Endothelial cell of umbilical vein (primary cell): ENCODE data around the gene ZNF799. TPM values are rescaled to one million over a fixed set of nuclear protein-coding genes. Genes with fewer than 3 reads are reported as not detected.

Source experiments
- BruUV-seq: library from RNA; stranded (reverse); fragments of 400-500 nt; replicated peaks from 2 replicates; lab custom pipeline; 2021; lab: Mats Ljungman, UMichigan
- CTCF ChIA-PET: fragments of 300-600, 350-600 bp; sonication (Branson Sonifier 250); formaldehyde crosslinking; loops from one replicate; lab custom pipeline; 2021; ENCODE audit warnings: antibody characterized with exemption, inconsistent platforms; lab: Charles Lee
- POLR2A ChIA-PET: fragments of 300-600, 350-600 bp; sonication (Branson Sonifier 250); formaldehyde crosslinking; loops from one replicate; lab custom pipeline; 2021; ENCODE audit warnings: antibody characterized with exemption, inconsistent platforms; lab: Charles Lee
- DNase-seq: peaks from one replicate; pipeline ENCODE4 v3.0.0-alpha.2; 2011; ENCODE audit warnings: low read depth, low spot score
- FAIRE-seq: peaks from 2 replicates; lab custom pipeline; 2011; peaks lifted over from hg19 to GRCh38; lab: Jason Lieb, UNC
- H2AFZ ChIP-seq: 2 replicates; pipeline ENCODE4 v1.6.0; 2012; ENCODE audit warnings: low read depth, low read length, control low read depth, inconsistent platforms
- H3K27ac ChIP-seq: 2 replicates; pipeline ENCODE4 v1.5.1; 2011; ENCODE audit warnings: low read depth, mild to moderate bottlenecking, control low read depth, low read length, moderate library complexity; ENCODE audit not compliant: insufficient read depth
- H3K27me3 ChIP-seq, 2 experiments: 2 replicates each; pipeline versions ENCODE4 v1.6.0 to v1.6.1; 2011; ENCODE audit warnings: low read length in 2 of 2, mixed read lengths in 1 of 2; ENCODE audit not compliant: control insufficient read depth in 2 of 2, insufficient read depth in 2 of 2
- H3K36me3 ChIP-seq, 2 experiments: 2 replicates in 1 of 2; 3 replicates in 1 of 2; pipeline ENCODE4 v1.5.1; 2011; ENCODE audit warnings: low read length in 2 of 2, mild to moderate bottlenecking in 1 of 2, moderate library complexity in 1 of 2; ENCODE audit not compliant: control insufficient read depth in 2 of 2, insufficient read depth in 2 of 2; ENCODE audit errors: extremely low read depth in 1 of 2
- H3K4me1 ChIP-seq: 3 replicates; pipeline ENCODE4 v1.5.1; 2011; ENCODE audit warnings: mild to moderate bottlenecking, low read length; ENCODE audit not compliant: control insufficient read depth, insufficient read depth; ENCODE audit errors: extremely low read depth
- H3K4me2 ChIP-seq: 2 replicates; pipeline ENCODE4 v1.6.1; 2011; ENCODE audit warnings: low read length, control low read depth, mixed read lengths; ENCODE audit not compliant: insufficient read depth
- H3K4me3 ChIP-seq, 3 experiments: fragments of 200-600 bp in 1 of 3; sonication (generic), shearing (Covaris generic) in 1 of 3; replicated peaks in 1 of 3; 2 replicates each; pipeline ENCODE4 v1.5.1; 2011 to 2016; ENCODE audit warnings: control low read depth in 3 of 3, low read length in 3 of 3, mild to moderate bottlenecking in 2 of 3, inconsistent platforms in 1 of 3, low read depth in 1 of 3, moderate library complexity in 1 of 3; ENCODE audit not compliant: insufficient read depth in 1 of 3
- H3K79me2 ChIP-seq: 2 replicates; pipeline ENCODE4 v1.6.0; 2012; ENCODE audit warnings: low read length, inconsistent platforms; ENCODE audit not compliant: control insufficient read depth, insufficient read depth
- H3K9ac ChIP-seq: replicated peaks from 2 replicates; pipeline ENCODE3; 2011; ENCODE audit warnings: low read length, control low read depth; ENCODE audit not compliant: insufficient read depth; ENCODE audit errors: extremely low read depth
- H3K9me1 ChIP-seq: replicated peaks from 3 replicates; pipeline ENCODE4 v1.6.0; 2011; ENCODE audit warnings: mild to moderate bottlenecking, low read length; ENCODE audit not compliant: control insufficient read depth, insufficient read depth; ENCODE audit errors: extremely low read depth
- H3K9me3 ChIP-seq: replicated peaks from 2 replicates; pipeline ENCODE4 v1.5.1; 2012; ENCODE audit warnings: low read length, inconsistent platforms; ENCODE audit not compliant: control insufficient read depth, insufficient read depth
- H4K20me1 ChIP-seq: replicated peaks from 2 replicates; pipeline ENCODE3; 2011; ENCODE audit warnings: mild to moderate bottlenecking, low read length; ENCODE audit not compliant: control insufficient read depth, insufficient read depth; ENCODE audit errors: extremely low read depth
- CTCF ChIP-seq, 2 donors: IDR thresholded peaks; 1 replicate in 1 of 2; 2 replicates in 1 of 2; pipeline ENCODE4 v1.5.1; 2011; ENCODE audit warnings: low read length in 2 of 2, mild to moderate bottlenecking in 2 of 2, moderate library complexity in 2 of 2, control low read depth in 1 of 2, inconsistent platforms in 1 of 2, low read depth in 1 of 2; ENCODE audit not compliant: insufficient read depth in 1 of 2; ENCODE audit errors: extremely low read depth in 1 of 2
- EZH2 ChIP-seq: IDR thresholded peaks from 2 replicates; pipeline ENCODE4 v1.6.1; 2012; ENCODE audit warnings: borderline replicate concordance, low read depth, mild to moderate bottlenecking, moderate library complexity, low read length, inconsistent platforms; ENCODE audit not compliant: severe bottlenecking
- FOS ChIP-seq: IDR thresholded peaks from 2 replicates; pipeline ENCODE4 v1.6.1; 2011; ENCODE audit warnings: mild to moderate bottlenecking, low read length, moderate library complexity, borderline replicate concordance; ENCODE audit not compliant: insufficient read depth
- GATA2 ChIP-seq: IDR thresholded peaks from 2 replicates; pipeline ENCODE4 v1.7.0; 2011; ENCODE audit warnings: low read depth, mild to moderate bottlenecking, moderate library complexity, mixed read lengths, low read length; ENCODE audit not compliant: insufficient read length, insufficient read depth
- JUN ChIP-seq: IDR thresholded peaks from 2 replicates; pipeline ENCODE4 v1.6.1; 2011; ENCODE audit warnings: borderline replicate concordance, low read depth; ENCODE audit not compliant: insufficient read length, insufficient read depth
- MAX ChIP-seq: IDR thresholded peaks from 2 replicates; pipeline ENCODE4 v1.6.1; 2011; ENCODE audit not compliant: insufficient read depth, insufficient read length
- MYC ChIP-seq: IDR thresholded peaks from one replicate; pipeline ENCODE4 v1.6.1; 2011; ENCODE audit warnings: mild to moderate bottlenecking, low read depth, low read length
- POLR2A ChIP-seq: IDR thresholded peaks from 2 replicates; pipeline ENCODE4 v1.6.1; 2012; ENCODE audit warnings: low read depth, mild to moderate bottlenecking, control low read depth, low read length
- POLR2AphosphoS5 ChIP-seq: IDR thresholded peaks from 2 replicates; pipeline ENCODE4 v1.6.1; 2012; ENCODE audit warnings: low read depth, mild to moderate bottlenecking, control low read depth, low read length, moderate library complexity; ENCODE audit not compliant: insufficient read depth
- dilution Hi-C: fragments of 300-500 bp; cut with MboI; formaldehyde crosslinking; loops from one replicate; pipeline ENCODE4 v1.15.0; 2019; ENCODE audit warnings: low sequenced_read_pairs; ENCODE audit not compliant: extremely low pct_ligation_motif_present
- intact Hi-C: fragments of 100-400 bp; cut with micrococcal nuclease; formaldehyde crosslinking; loops from one replicate; pipeline ENCODE4 v1.10.0; 2022
- polyA plus RNA-seq, 4 experiments: library from polyadenylated mRNA; depleted of rRNA in 3 of 4; stranded (reverse) in 3 of 4; unstranded in 1 of 4; fragments of >200 nt; gene quantifications; 2 replicates each; pipeline versions ENCODE4 v1.2.1 to v1.2.3, GENCODE V29; 2011 to 2012; ENCODE audit warnings: missing spikeins in 1 of 4
- total RNA-seq: library from RNA; stranded (reverse); gene quantifications from 2 replicates; pipeline ENCODE4 v1.2.3, GENCODE V29; 2021

Gene ZNF799
- total and polyA plus RNA-seq, 2 donors (not counting 3 experiments of a cell fraction or from before 2014, with no cell fraction given) = 1.0 to 3.0 TPM

GRCh38 chr19:12346896-12347295 lies 54.2 kb downstream of the ZNF799 start:
- DNase-seq (no peak), FAIRE-seq (no peak)
- Histone ChIP-seq H2AFZ (no peak overlapping the region), H3K9me3 (peaks cover 14% of the 10 kb centered on the region), H3K9ac (no peak overlapping the region), H3K4me2 (no peak overlapping the region), H4K20me1 (no peaks in the 10 kb centered on the region), H3K27me3 (no peaks in the 10 kb centered on the region), H3K27ac (no peak overlapping the region), H3K79me2 (no peaks in the 10 kb centered on the region), H3K4me1 (no peaks in the 10 kb centered on the region), H3K9me1 (no peaks in the 10 kb centered on the region), H3K4me3 (no peak overlapping the region), H3K36me3 (no peaks in the 10 kb centered on the region)
- CTCF ChIA-PET = no interaction called here
- intact Hi-C loops = no loop called here
- TF ChIP-seq CTCF (IDR thresholded peaks at IDR 0.05; ENCODE audit: extremely low read depth in 1 of 2, insufficient read depth in 1 of 2, low read depth in 1 of 2, low read length in 2 of 2) = no peak
- TF ChIP-seq POLR2AphosphoS5 = no peak
- TF ChIP-seq GATA2 = no peak
- TF ChIP-seq POLR2A = no peak
- TF ChIP-seq JUN = no peak
- no peak for TF ChIP-seq FOS
- TF ChIP-seq MYC = no peak
- no peak for TF ChIP-seq EZH2
- TF ChIP-seq MAX = no peak
- dilution Hi-C loops = no loop called here
- BruUV-seq = no TSS peak
- POLR2A ChIA-PET = no interaction called here
